ENCODE data around the gene HBB.

The HBB gene

DNA sequence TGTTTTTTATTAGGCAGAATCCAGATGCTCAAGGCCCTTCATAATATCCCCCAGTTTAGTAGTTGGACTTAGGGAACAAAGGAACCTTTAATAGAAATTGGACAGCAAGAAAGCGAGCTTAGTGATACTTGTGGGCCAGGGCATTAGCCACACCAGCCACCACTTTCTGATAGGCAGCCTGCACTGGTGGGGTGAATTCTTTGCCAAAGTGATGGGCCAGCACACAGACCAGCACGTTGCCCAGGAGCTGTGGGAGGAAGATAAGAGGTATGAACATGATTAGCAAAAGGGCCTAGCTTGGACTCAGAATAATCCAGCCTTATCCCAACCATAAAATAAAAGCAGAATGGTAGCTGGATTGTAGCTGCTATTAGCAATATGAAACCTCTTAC is 1.4 kb downstream of the HBB start:
- no peak for DNase-seq

DNA sequence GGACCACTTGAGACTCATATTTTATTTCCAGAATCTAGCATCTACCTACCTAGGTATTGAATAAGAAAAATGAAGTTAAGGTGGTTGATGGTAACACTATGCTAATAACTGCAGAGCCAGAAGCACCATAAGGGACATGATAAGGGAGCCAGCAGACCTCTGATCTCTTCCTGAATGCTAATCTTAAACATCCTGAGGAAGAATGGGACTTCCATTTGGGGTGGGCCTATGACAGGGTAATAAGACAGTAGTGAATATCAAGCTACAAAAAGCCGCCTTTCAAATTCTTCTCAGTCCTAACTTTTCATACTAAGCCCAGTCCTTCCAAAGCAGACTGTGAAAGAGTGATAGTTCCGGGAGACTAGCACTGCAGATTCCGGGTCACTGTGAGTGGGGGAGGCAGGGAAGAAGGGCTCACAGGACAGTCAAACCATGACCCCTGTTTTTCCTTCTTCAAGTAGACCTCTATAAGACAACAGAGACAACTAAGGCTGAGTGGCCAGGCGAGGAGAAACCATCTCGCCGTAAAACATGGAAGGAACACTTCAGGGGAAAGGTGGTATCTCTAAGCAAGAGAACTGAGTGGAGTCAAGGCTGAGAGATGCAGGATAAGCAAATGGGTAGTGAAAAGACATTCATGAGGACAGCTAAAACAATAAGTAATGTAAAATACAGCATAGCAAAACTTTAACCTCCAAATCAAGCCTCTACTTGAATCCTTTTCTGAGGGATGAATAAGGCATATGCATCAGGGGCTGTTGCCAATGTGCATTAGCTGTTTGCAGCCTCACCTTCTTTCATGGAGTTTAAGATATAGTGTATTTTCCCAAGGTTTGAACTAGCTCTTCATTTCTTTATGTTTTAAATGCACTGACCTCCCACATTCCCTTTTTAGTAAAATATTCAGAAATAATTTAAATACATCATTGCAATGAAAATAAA is 2.1 kb downstream of the HBB start:
- no peak for DNase-seq

DNA sequence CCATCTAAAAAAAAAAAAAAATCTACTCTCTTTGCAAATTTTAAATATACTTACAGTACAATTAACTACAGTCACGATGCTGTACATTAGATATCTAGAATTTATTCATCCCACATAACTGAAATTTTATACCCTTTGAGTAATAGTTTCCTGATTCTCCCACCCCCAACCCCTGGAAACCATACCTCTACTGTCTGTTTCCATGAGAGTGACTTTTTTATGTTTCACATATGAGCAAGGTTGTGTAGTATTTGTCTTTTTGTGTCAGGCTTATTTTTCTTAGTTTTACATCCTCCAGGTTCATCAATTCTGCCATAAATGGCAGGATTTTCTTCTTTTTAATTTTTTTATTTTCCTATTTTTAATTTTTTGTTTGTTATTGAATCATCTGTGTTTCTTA is 3.2 kb downstream of the HBB start:
- no peak for DNase-seq

DNA sequence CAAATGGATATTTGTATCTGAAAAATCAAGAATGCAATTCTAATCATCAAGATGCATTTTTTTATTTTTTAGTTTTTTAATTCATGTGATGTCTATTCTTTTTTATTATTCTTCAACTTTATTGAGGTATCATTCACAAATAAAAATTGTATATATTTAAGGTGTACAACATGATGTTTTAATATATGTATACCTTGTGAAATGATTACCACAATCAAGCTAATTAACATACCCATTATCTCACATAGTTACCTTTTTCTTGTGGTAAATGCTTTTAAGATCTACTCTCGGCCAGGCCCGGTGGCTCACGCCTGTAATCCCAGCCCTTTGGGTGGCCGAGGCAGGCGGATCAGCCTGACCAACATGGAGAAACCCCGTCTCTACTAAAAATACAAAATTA is 3.7 kb downstream of the HBB start:
- DNase-seq: no peak

DNA sequence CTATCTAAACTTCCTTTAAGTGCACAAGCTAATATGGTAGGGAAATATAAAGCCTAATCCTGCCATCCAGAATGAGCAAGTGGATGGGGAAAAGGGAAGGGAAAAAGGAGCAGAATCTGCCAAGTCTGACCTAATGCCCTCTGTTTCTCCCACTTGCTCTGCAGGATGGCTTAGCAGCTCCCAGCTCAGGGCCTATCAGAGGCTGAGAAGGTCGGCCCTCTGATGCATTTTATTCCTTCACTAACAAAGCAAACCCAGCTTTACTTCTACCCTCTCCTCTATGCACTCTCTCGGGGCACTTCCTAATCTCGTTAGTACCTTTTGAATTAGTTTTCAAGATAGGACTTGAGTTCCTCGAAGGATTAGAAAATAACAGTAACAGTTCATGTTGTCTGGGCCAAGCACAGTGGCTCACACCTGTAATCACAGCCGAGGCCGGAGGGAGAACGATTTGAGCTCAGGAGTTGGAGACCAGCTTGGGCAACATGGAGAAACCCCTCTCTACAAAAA is 16.4 kb downstream of the HBB start:
- no peak for DNase-seq

DNA sequence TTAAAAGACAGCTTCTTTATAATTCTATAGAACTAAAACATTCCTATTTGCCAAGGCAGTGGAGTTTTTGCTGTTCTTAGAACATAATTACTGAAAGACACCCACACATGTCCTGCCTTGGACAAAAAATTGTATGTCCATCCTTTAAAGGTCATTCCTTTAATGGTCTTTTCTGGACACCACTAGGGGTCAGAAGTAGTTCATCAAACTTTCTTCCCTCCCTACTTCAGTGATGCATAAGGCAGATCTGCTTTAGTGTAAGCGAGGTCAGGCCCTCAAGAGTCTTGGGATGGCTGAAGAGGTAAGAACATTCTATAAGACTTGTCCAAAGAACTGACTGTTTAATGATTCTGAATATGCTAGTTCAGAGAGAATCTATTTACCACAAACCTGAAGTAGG is 22.1 kb downstream of the HBB start:
- no peak for DNase-seq

DNA sequence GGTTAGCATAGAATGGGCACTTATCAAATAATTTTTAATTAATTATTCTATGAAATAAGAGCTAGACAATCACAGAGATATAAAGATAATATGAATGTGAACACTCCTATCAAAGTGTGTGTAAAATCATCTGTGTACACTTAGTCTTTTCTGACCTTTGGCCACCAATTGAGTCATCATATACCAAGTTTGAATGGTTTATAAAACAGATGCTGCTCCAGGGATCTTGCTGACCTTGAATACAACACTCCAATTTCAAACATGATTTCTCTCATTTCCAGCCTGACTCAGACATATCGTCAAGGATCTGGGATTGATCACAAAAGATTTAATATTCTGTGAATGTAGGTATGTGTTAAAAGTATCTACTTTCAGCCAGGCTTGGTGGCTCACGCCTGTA is 23.5 kb downstream of the HBB start:
- DNase-seq: no peak

DNA sequence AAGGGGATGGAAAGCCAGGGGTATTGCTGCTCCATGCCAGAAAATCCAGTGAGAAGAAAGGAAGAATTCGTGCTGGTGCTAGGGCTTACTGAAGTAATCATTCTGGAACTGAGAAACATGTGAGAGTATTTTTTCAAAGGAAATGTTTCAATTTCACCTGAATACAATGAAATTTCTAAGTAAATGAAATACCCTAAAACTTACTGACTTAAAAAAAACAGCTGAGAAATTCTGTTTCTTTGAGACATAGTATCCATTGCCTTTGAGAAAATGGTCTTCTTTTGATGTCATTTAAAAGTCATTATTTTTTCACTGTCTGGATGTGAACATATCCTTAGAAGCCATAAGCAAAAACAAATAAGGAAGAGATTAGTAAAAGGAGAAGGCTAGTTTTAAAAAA is 26.3 kb downstream of the HBB start, which contains the start of gene OR51V1:
Gene OR51V1, minus strand, starts transcription at position 101 of the 400 bp plus-strand sequence. Its CDS starts 0 bp downstream, at position 101.
- no peak for DNase-seq

DNA sequence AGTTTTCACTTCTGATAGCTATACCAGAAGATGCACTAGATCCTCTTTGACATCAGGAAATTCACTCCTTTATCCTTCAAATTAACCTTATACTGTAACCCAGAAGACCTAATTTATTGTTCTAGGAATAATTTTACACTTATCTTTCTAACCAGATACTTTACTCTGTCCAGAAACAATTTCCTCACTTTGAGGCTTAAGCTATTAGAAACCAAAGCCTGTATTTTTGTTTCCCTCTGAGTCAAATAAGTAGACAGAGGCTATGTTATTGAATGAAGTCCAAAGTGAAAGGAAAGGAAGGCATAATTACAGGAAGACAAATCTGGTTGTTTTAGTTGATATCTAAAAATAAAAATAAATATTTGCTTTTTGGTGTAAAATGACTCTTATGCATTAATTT is 28.6 kb downstream of the HBB start:
- no peak for DNase-seq

DNA sequence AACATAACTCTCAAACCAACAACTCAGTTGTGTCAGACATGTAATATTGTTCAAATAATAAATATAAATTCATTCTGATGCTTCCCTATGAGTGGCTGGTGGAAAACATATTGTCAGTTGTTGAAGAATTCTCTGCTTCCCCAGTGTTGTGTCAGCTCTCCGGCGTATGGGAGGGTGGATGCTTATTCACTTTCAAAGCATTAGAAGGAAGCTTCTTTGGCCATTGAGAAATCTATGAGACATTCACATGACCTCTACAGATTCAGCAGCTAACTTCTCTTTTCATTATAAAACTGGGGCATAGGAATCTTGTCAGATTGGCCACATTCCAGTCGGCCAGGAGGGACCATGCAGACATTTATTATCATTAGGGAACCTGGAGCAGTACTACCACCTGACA is 29.3 kb downstream of the HBB start:
- no peak for DNase-seq

DNA sequence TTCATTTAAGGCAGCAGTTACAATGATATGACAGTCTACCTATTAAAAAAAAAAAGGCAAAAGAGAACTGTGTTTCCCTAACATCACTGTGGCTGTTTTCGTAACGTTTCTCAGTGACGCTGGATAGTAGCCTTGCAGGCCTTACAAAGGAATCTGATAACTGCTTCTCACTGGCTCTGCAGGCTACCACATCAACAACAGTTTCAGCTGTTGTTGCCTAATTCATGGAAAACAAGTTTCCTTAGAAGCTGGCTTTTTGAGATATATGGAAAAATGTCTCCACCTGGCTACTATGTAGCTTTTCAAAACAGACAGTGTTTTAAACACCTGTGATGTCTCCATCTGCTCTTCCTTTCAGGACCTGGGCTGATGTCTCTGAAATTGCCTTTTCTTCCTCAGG is 30.1 kb downstream of the HBB start:
- no peak for DNase-seq

DNA sequence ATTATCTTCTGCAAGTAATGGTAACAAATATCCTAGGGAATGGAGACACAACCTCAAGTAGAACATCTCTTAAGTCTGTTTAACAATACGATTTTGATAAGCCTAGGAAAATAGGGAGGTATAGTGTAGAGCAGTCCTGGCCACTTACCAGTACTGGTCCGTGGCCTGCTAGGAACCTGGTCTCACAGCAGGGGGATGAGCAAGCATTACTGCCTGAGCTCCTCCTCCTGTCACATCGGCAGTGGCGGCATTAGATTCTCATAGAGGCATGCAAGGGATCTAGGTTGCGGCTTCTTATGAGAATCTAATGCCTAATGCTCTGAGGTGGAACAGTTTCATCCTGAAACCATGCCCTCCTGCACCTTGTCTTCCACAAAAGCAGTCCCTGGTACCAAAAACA is 30.8 kb downstream of the HBB start:
- no peak for DNase-seq

DNA sequence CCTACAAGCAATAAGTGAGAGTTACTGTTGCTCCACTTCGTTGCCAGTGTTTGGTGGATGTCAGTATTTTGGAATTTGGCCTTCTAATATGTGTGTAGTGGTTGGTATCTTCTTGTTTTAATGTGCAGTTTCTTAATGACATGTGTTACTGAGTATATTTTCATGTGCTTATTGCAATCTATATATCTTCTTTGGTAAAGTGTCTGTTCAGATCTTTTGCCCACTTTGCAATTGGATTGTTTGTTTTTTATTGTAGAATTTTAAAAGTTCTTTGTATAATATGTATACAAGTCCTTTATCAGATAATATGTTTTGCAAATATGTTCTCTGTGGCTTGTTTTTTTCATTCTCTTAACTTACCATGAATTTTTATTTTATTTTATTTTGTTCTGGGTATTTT is 34.1 kb downstream of the HBB start:
- DNase-seq: no peak

DNA sequence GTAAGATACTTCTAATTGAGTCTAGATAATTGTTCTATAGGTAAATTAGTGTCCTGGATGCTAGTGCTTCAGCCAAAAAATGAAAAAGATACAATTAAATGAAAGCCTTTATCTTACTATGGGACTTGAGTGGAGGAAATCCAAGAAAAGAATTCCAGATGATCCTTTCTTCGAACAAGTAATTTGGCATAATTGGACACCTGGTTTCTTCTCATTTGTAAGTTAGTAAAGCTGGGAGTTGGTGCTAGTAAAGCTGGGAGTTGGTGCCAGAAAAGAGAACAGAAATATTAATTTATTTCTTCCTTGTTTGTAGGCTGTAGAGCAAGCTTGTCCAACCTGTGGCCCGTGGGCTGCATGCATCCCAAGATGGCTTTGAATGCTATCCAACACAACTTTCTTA is 38.7 kb downstream of the HBB start:
- DNase-seq: no peak

DNA sequence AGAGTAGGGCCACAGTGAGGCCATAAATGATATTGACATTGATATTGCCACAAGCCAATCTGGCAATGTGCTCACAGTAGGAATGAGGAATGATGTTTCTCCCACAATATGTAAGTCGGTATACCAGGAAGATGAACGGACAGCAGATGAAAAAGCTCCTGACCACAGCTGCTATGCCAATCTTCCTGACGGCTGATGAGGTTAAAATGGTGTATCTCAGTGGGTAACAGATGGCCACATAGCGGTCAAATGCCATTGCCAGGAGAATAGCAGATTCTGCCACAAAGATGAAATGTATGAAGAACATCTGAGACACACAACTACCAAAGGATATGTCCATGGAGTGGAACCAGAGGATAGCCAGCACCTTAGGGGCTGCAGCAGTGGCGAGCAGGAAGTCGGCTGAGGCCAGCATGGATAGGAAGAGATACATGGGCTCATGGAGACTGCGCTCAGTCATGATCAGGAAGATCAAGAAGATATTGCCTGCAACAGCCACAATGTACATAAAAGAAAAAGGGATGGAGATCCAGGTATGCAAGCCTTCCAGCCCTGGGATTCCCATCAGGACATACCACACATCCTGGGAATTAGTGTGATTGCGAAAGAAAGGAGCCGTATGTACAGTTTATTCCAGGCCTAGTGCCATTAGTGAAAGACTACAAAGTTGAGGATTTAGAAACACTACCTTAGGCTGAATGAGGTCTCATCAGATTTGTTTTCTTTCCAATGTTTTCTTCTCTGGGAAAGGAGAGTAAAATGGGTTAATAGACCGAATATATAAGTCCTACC is 48.6 kb downstream of the HBB start:
- no peak for DNase-seq

Measured in effector CD8-positive, alpha-beta T cell (primary cell).